ENCODE data around the gene PTPRN2. TPM values are rescaled to one million over a fixed set of nuclear protein-coding genes. Genes with fewer than 3 reads are reported as not detected.

The PTPRN2 gene
- total and polyA plus RNA-seq, 8 donors: 4.9 to 136 (median 46.8) TPM

DNA sequence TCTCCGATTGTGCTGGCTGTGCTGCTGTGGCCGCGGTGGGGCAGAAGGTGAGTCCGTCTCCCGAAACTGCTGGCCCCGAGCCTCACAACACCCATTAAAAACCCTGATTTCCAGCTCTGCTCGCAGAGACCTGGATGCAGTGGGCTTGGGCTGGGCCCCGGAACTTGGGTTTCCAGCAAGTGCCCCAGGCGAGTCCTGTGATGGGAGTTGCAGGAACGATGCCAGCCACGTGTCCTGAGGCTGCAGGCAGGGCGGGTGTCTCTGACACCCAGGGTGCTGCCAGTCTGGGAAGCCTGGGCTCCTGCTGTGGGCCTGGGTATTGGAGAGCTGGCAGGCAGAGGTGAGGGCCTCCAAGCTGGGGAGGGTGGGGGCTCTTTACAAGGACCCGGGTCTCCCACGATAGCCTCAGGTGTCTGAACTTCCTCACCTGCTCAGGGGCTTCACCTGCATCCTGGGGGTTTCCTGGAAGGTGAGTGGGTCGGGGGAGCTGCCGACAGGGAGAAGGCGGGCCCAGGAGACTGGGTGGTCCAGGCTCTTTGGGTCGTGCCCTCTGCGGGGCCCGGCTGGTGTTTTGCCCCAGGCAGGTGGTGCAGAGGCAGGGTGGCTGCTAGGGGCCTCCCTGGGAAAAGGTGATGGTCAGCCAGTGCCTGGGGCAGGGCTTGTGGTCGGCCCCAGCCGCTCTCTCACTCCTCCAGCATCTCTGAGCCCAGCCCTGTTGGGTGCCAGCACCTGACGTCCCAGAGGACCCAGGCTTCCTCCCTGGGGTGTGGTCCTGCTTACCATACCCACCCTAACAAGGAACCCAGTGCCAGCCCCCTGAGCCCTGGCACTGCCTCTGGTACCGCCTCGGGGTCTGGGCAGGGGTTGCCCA lies 1070.5 kb downstream of the PTPRN2 start:
- Histone ChIP-seq H3K9me3 (peaks cover 0 to 5% (median 0%) of the 10 kb centered on the region in 4 donors), H3K36me3 (no peaks in the 10 kb centered on the region), H3K27me3 (peaks cover 0 to 52% (median 10%) of the 10 kb centered on the region in 3 donors), H3K4me1 (no peaks in the 10 kb centered on the region), H3K27ac (no peak overlapping the region), H3K4me3 (no peak overlapping the region)
- TF ChIP-seq POLR2AphosphoS5 (IDR thresholded peaks at IDR 0.05) (no peak), EP300 (IDR thresholded peaks at IDR 0.05) (no peak), POLR2A (IDR thresholded peaks at IDR 0.05) (no peak)
- TF ChIP-seq, protein P1, sequence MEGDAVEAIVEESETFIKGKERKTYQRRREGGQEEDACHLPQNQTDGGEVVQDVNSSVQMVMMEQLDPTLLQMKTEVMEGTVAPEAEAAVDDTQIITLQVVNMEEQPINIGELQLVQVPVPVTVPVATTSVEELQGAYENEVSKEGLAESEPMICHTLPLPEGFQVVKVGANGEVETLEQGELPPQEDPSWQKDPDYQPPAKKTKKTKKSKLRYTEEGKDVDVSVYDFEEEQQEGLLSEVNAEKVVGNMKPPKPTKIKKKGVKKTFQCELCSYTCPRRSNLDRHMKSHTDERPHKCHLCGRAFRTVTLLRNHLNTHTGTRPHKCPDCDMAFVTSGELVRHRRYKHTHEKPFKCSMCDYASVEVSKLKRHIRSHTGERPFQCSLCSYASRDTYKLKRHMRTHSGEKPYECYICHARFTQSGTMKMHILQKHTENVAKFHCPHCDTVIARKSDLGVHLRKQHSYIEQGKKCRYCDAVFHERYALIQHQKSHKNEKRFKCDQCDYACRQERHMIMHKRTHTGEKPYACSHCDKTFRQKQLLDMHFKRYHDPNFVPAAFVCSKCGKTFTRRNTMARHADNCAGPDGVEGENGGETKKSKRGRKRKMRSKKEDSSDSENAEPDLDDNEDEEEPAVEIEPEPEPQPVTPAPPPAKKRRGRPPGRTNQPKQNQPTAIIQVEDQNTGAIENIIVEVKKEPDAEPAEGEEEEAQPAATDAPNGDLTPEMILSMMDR (IDR thresholded peaks at IDR 0.05): no peak
- intact Hi-C loops (cut with DNase I; ENCODE audit: low total_unique reads): no loop called here
- 77 to 89% (median 85%) methylated on average over 17 to 25 of the region's 25 CpGs for WGBS, 5 donors
- DNase-seq: peak in 1 of 2 donors; percentile 22

DNA sequence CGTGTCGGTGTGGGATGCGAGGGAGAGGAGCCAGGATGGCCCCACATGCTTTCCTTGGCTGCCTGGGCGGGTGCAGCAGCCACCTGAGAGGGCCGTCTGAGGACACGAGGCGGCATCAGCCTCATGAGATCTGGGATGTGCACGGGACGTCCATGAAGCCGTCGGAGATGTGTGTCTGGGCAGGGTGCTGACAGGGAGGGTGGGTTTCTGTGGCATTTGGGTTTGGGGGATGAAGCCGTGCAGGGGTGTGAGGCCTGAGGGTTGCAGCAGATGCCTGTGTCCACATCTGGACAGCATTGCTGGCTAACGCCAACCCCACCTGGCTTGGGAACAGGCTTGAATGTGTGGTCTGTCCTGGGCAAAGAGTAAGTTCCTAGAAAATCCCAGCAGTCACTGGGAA lies 1071.3 kb downstream of the PTPRN2 start:
- peak in 1 of 2 donors; percentile 17 for DNase-seq
- no peaks in the 10 kb centered on the region for H3K4me1 ChIP-seq
- H3K4me3 ChIP-seq: no peak overlapping the region
- no peaks in the 10 kb centered on the region for H3K36me3 ChIP-seq
- 86 to 93% (median 89%) methylated on average over 12 to 13 of the region's 13 CpGs for WGBS, 5 donors
- H3K27ac ChIP-seq: no peak overlapping the region
- intact Hi-C loops (cut with DNase I; ENCODE audit: low total_unique reads): no loop called here
- H3K9me3 ChIP-seq: peaks cover 0 to 5% (median 0%) of the 10 kb centered on the region in 4 donors
- H3K27me3 ChIP-seq: peaks cover 0 to 52% (median 10%) of the 10 kb centered on the region in 3 donors
- TF ChIP-seq POLR2AphosphoS5 (IDR thresholded peaks at IDR 0.05) (no peak), POLR2A (IDR thresholded peaks at IDR 0.05) (no peak), EP300 (IDR thresholded peaks at IDR 0.05) (no peak)
- TF ChIP-seq, protein P1 (IDR thresholded peaks at IDR 0.05): no peak

DNA sequence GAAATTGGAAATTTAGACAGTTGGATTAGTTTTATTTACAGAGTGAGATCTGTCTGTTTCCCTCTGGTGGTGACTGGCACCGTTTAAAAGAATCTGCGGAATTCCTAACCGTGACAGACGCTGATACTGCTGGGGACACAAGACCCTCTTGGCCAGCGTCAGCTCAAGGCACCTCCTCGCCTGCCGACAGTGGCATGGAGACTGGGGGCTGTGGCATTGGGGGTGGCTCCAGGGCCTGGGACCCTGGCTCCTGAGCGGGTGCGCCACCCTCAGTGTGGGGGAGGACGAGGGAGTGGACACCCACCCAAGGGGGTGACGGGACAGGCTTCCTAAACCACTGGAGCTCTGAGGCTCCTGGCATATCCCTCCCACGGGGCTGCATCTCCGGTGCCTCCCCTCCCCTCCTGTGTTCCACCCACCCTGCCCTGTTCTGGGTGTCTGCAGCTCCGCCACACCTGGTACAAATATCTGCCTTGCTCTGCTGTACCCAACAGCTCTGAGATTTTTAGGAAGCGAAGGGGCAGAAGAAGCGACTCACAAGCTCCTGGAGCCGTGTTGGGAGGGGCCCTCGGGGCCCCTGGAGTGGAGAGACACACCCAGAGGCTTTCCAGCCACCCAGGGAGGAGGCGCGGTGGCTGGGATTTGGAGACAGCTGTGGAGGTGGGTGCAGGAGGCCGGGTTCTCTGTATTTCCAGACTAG lies 1072.1 kb downstream of the PTPRN2 start:
- peak in 1 of 2 donors; percentile 19 for DNase-seq
- WGBS, 5 donors: 57 to 66% (median 60%) methylated on average over 18 to 21 of the region's 21 CpGs
- Histone ChIP-seq H3K27me3 (peaks cover 0 to 51% (median 10%) of the 10 kb centered on the region in 3 donors), H3K4me3 (no peak overlapping the region), H3K4me1 (no peaks in the 10 kb centered on the region), H3K36me3 (no peaks in the 10 kb centered on the region), H3K9me3 (peaks cover 0 to 5% (median 0%) of the 10 kb centered on the region in 4 donors), H3K27ac (no peak overlapping the region)
- intact Hi-C loops (cut with DNase I; ENCODE audit: low total_unique reads): no loop called here
- no peak for TF ChIP-seq EP300 (IDR thresholded peaks at IDR 0.05)
- TF ChIP-seq POLR2A (IDR thresholded peaks at IDR 0.05): no peak
- no peak for TF ChIP-seq POLR2AphosphoS5 (IDR thresholded peaks at IDR 0.05)
- TF ChIP-seq, protein P1 (IDR thresholded peaks at IDR 0.05): no peak

DNA sequence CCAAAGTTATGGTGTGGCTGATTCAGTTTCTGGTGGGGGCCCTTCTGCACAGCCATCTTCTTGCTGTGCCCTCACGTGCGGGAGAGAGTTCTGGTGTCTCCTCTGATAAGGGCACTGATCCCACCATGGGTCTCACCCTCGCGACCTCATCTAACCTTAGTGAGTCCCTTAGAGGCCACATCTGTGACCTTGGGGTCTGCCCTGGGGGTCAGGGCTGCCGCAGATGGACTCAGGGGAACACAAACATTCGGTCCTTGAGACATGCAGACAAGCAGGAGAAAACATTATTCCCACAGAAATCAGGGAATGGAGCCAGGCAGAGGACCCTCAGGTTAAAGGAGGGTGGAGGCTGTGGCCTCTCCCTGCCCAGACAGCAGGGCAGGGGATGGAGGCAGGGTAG lies 1072.9 kb downstream of the PTPRN2 start:
- peak in 1 of 2 donors; percentile 11 for DNase-seq
- Histone ChIP-seq H3K9me3 (peaks cover 0 to 5% (median 0%) of the 10 kb centered on the region in 4 donors), H3K4me1 (no peaks in the 10 kb centered on the region), H3K4me3 (no peak overlapping the region), H3K27me3 (peaks cover 0 to 44% (median 10%) of the 10 kb centered on the region in 3 donors), H3K27ac (no peak overlapping the region), H3K36me3 (no peaks in the 10 kb centered on the region)
- 72 to 100% (median 73%) methylated on average over 1 to 6 of the region's 6 CpGs for WGBS, 5 donors
- intact Hi-C loops (cut with DNase I; ENCODE audit: low total_unique reads): no loop called here
- TF ChIP-seq EP300 (IDR thresholded peaks at IDR 0.05): no peak
- no peak for TF ChIP-seq POLR2A (IDR thresholded peaks at IDR 0.05)
- TF ChIP-seq POLR2AphosphoS5 (IDR thresholded peaks at IDR 0.05): no peak
- TF ChIP-seq, protein P1 (IDR thresholded peaks at IDR 0.05): no peak
